Liver (tissue), 9 donors: Measurements from ENCODE around the gene TGFBR3. TPM values are rescaled to one million over a fixed set of nuclear protein-coding genes. Genes with fewer than 3 reads are reported as not detected.

Experiments used
- DNase-seq: peaks from one replicate; pipeline ENCODE4 v3.0.0-alpha.2; 2017; ENCODE audit warnings: low spot score
- H3K27ac ChIP-seq, 2 donors: one replicate each; pipeline ENCODE4 v1.7.0; 2013; ENCODE audit warnings: inconsistent platforms in 2 of 2, low read length in 2 of 2, control low read depth in 1 of 2, low read depth in 1 of 2, mild to moderate bottlenecking in 1 of 2
- H3K27me3 ChIP-seq, 4 donors: one replicate each; pipeline versions ENCODE4 v1.6.1 to v1.7.0; 2013; ENCODE audit warnings: low read length in 3 of 4, inconsistent platforms in 1 of 4, mild to moderate bottlenecking in 1 of 4, moderate library complexity in 1 of 4; ENCODE audit not compliant: control insufficient read depth in 4 of 4, insufficient read depth in 4 of 4
- H3K36me3 ChIP-seq, 4 donors: one replicate each; pipeline versions ENCODE4 v1.6.1 to v1.7.0; 2013; ENCODE audit warnings: low read length in 3 of 4, mild to moderate bottlenecking in 3 of 4, low read depth in 1 of 4, moderate library complexity in 1 of 4; ENCODE audit not compliant: control insufficient read depth in 4 of 4, insufficient read depth in 3 of 4
- H3K4me1 ChIP-seq, 4 donors: one replicate each; pipeline versions ENCODE4 v1.6.1 to v1.7.0; 2013; ENCODE audit warnings: low read length in 3 of 4, mild to moderate bottlenecking in 3 of 4, moderate library complexity in 1 of 4; ENCODE audit not compliant: control insufficient read depth in 4 of 4, insufficient read depth in 4 of 4
- H3K4me3 ChIP-seq, 3 donors: one replicate each; pipeline versions ENCODE4 v1.6.1 to v1.7.0; 2013; ENCODE audit warnings: low read length in 3 of 3, control low read depth in 1 of 3, low read depth in 1 of 3, mild to moderate bottlenecking in 1 of 3
- H3K9ac ChIP-seq, 2 donors: one replicate each; pipeline ENCODE4 v1.7.0; 2013; ENCODE audit warnings: low read length in 2 of 2, mild to moderate bottlenecking in 2 of 2, moderate library complexity in 2 of 2, control low read depth in 1 of 2, low read depth in 1 of 2
- H3K9me3 ChIP-seq, 4 donors: one replicate each; pipeline versions ENCODE4 v1.6.1 to v1.7.0; 2013; ENCODE audit warnings: low read length in 3 of 4; ENCODE audit not compliant: control insufficient read depth in 4 of 4
- ATF3 ChIP-seq: IDR thresholded peaks from 2 replicates; pipeline ENCODE4 v1.6.1; 2016; ENCODE audit warnings: antibody characterized with exemption
- CTCF ChIP-seq: fragments of 150-350 bp; IDR thresholded peaks from 2 replicates; pipeline ENCODE4 v1.5.1; 2017; ENCODE audit warnings: improper control_type of control experiment, low read depth, low read length; ENCODE audit not compliant: missing input control
- EGR1 ChIP-seq, 2 donors: IDR thresholded peaks; 2 replicates each; pipeline ENCODE4 v1.6.1; 2016 to 2018; ENCODE audit warnings: antibody characterized with exemption in 2 of 2, low read depth in 2 of 2
- FOXA2 ChIP-seq: IDR thresholded peaks from 2 replicates; pipeline ENCODE4 v1.6.1; 2016; ENCODE audit warnings: antibody characterized with exemption
- GABPA ChIP-seq, 2 donors: IDR thresholded peaks in 1 of 2; conservative IDR thresholded peaks in 1 of 2; 2 replicates each; pipeline ENCODE4 v1.6.1; 2016; ENCODE audit warnings: antibody characterized with exemption in 2 of 2, mild to moderate bottlenecking in 1 of 2, moderate library complexity in 1 of 2
- HNF4A ChIP-seq, 2 donors: conservative IDR thresholded peaks; 2 replicates each; pipeline ENCODE4 v1.6.1; 2016; ENCODE audit warnings: antibody characterized with exemption in 2 of 2, mild to moderate bottlenecking in 2 of 2
- HNF4G ChIP-seq: IDR thresholded peaks from 2 replicates; pipeline ENCODE4 v1.6.1; 2016; ENCODE audit warnings: antibody characterized with exemption
- JUND ChIP-seq, 2 donors: IDR thresholded peaks; 2 replicates each; pipeline ENCODE4 v1.6.1; 2016; ENCODE audit warnings: antibody characterized with exemption in 2 of 2
- RAD21 ChIP-seq, 2 donors: IDR thresholded peaks; 2 replicates each; pipeline ENCODE4 v1.6.1; 2016; ENCODE audit warnings: antibody characterized with exemption in 2 of 2, mild to moderate bottlenecking in 2 of 2
- RXRA ChIP-seq, 2 donors: IDR thresholded peaks; 2 replicates each; pipeline ENCODE4 v1.6.1; 2017 to 2018; ENCODE audit warnings: antibody characterized with exemption in 2 of 2, mild to moderate bottlenecking in 1 of 2
- SP1 ChIP-seq: IDR thresholded peaks from 2 replicates; pipeline ENCODE4 v1.6.1; 2018; ENCODE audit warnings: antibody characterized with exemption, mild to moderate bottlenecking
- TAF1 ChIP-seq: conservative IDR thresholded peaks from 2 replicates; pipeline ENCODE4 v1.6.1; 2016; ENCODE audit warnings: antibody characterized with exemption, mild to moderate bottlenecking
- YY1 ChIP-seq: IDR thresholded peaks from 2 replicates; pipeline ENCODE4 v1.6.1; 2016; ENCODE audit warnings: antibody characterized with exemption, mild to moderate bottlenecking
- ZBTB33 ChIP-seq: IDR thresholded peaks from 2 replicates; pipeline ENCODE4 v1.6.1; 2016; ENCODE audit warnings: antibody characterized with exemption
- WGBS: extraction: QIAGEN DNeasy Blood & Tissue Kit; methylation state at CpG from one replicate; pipeline ENCODE4 v1.1.7; 2013; 5-methylcytosine and 5-hydroxymethylcytosine counted together
- polyA plus RNA-seq, 2 donors: library from polyadenylated mRNA; stranded (reverse) in 1 of 2; unstranded in 1 of 2; fragments of 200-250 nt in 1 of 2; fragments of >200 nt in 1 of 2; fragmentation: Nextera tagmentation in 1 of 2; extraction: Ambion mirVana in 1 of 2; gene quantifications; one replicate each; pipeline versions ENCODE4 v1.2.1 to v1.2.3, GENCODE V29; 2013 to 2015
- total RNA-seq, 2 donors: library from RNA; depleted of rRNA; stranded (reverse); fragments of >200 nt; gene quantifications; one replicate each; pipeline ENCODE4 v1.2.3, GENCODE V29; 2014
- TF ChIP-seq, protein P1 (sequence below): IDR thresholded peaks from 2 replicates; pipeline ENCODE4 v1.6.1; 2016; ENCODE audit warnings: antibody characterized with exemption, mild to moderate bottlenecking
- TF ChIP-seq, protein P2 (sequence below): IDR thresholded peaks from 2 replicates; pipeline ENCODE4 v1.6.1; 2016; ENCODE audit warnings: antibody characterized with exemption
- donor health status: healthy.
- donor health status: healthy.
- donor health status: healthy.
- donor health status: healthy.
- donor health status: healthy.

The TGFBR3 gene
- total and polyA plus RNA-seq, 4 donors: 6.1 to 19.3 (median 9.9) TPM

- TF ChIP-seq, protein P1, sequence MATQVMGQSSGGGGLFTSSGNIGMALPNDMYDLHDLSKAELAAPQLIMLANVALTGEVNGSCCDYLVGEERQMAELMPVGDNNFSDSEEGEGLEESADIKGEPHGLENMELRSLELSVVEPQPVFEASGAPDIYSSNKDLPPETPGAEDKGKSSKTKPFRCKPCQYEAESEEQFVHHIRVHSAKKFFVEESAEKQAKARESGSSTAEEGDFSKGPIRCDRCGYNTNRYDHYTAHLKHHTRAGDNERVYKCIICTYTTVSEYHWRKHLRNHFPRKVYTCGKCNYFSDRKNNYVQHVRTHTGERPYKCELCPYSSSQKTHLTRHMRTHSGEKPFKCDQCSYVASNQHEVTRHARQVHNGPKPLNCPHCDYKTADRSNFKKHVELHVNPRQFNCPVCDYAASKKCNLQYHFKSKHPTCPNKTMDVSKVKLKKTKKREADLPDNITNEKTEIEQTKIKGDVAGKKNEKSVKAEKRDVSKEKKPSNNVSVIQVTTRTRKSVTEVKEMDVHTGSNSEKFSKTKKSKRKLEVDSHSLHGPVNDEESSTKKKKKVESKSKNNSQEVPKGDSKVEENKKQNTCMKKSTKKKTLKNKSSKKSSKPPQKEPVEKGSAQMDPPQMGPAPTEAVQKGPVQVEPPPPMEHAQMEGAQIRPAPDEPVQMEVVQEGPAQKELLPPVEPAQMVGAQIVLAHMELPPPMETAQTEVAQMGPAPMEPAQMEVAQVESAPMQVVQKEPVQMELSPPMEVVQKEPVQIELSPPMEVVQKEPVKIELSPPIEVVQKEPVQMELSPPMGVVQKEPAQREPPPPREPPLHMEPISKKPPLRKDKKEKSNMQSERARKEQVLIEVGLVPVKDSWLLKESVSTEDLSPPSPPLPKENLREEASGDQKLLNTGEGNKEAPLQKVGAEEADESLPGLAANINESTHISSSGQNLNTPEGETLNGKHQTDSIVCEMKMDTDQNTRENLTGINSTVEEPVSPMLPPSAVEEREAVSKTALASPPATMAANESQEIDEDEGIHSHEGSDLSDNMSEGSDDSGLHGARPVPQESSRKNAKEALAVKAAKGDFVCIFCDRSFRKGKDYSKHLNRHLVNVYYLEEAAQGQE: no peak
- TF ChIP-seq YY1 (no peak), EGR1 (IDR thresholded peaks at IDR 0.05; ENCODE audit: low read depth in 2 of 2) (no peak)
Measured at GRCh38 chr1:91804546-91805023, 81.4 kb downstream of the TGFBR3 start (continued).

GRCh38 chr1:91803847-91804545, 82.0 kb downstream of the TGFBR3 start:
- 53% methylated on average over 6 of the region's 6 CpGs for WGBS
- Histone ChIP-seq H3K4me1 (peaks cover 0 to 9% (median 0%) of the 10 kb centered on the region in 4 donors), H3K4me3 (no peak overlapping the region), H3K9ac (no peak overlapping the region), H3K36me3 (peaks cover 0 to 2% (median 0%) of the 10 kb centered on the region in 4 donors), H3K27ac (peak overlapping the region in 1 of 2 donors; percentile 17), H3K27me3 (no peaks in the 10 kb centered on the region), H3K9me3 (no peaks in the 10 kb centered on the region)
- DNase-seq: no peak
- TF ChIP-seq RAD21 (IDR thresholded peaks at IDR 0.05) (no peak), HNF4G (no peak), YY1 (no peak), GABPA (IDR thresholded peaks at IDR 0.05 in 1 of 2, conservative IDR thresholded peaks at IDR 0.05 in 1 of 2) (no peak), ZBTB33 (no peak), EGR1 (IDR thresholded peaks at IDR 0.05; ENCODE audit: low read depth in 2 of 2) (no peak), HNF4A (conservative IDR thresholded peaks at IDR 0.05) (no peak), ATF3 (no peak), SP1 (no peak), FOXA2 (no peak), TAF1 (no peak), RXRA (IDR thresholded peaks at IDR 0.05) (no peak), JUND (IDR thresholded peaks at IDR 0.05) (no peak), CTCF (no peak)
- TF ChIP-seq, protein P2, sequence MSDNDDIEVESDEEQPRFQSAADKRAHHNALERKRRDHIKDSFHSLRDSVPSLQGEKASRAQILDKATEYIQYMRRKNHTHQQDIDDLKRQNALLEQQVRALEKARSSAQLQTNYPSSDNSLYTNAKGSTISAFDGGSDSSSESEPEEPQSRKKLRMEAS: no peak
- TF ChIP-seq, protein P1: no peak
